Activated naive CD4-positive, alpha-beta T cell treated with anti-CD3 and anti-CD28 coated beads, Interleukin-2, amount 50 U/mL, for 24 hours (primary cell): ENCODE measurements around the gene SRPRB.
A peak's percentile ranks its signal among the peaks of the same experiment; 100 is the strongest.

Source experiments
- H3K27ac Mint-ChIP-seq: one replicate; pipeline ENCODE4 v1.8.0; 2021; ENCODE audit warnings: mild to moderate bottlenecking, mixed read lengths
- H3K27me3 Mint-ChIP-seq: one replicate; pipeline ENCODE4 v1.8.0; 2021; ENCODE audit warnings: mixed read lengths
- H3K36me3 Mint-ChIP-seq: one replicate; pipeline ENCODE4 v1.8.0; 2021; ENCODE audit warnings: mixed read lengths
- H3K4me1 Mint-ChIP-seq: one replicate; pipeline ENCODE4 v1.8.0; 2021; ENCODE audit warnings: mixed read lengths
- H3K4me3 Mint-ChIP-seq: one replicate; pipeline ENCODE4 v1.8.0; 2021; ENCODE audit warnings: mild to moderate bottlenecking, mixed read lengths
- H3K9me3 Mint-ChIP-seq: one replicate; pipeline ENCODE4 v1.8.0; 2021; ENCODE audit warnings: mixed read lengths

Gene SRPRB

GRCh38 chr3:133805702-133806475 lies at the start of gene SRPRB:
SRPRB (plus strand) TSS chr3:133805815; CDS start chr3:133805849, 34 bp downstream.
- no peaks in the 10 kb centered on the region for H3K27me3 Mint-ChIP-seq
- no peaks in the 10 kb centered on the region for H3K9me3 Mint-ChIP-seq
- peaks cover 21% of the 10 kb centered on the region for H3K36me3 Mint-ChIP-seq
- H3K4me1 Mint-ChIP-seq: peaks cover 43% of the 10 kb centered on the region
- peak within 1 kb of the TSS; percentile 97 for H3K4me3 Mint-ChIP-seq
- H3K27ac Mint-ChIP-seq: peak within 1 kb of the TSS; percentile 96

- peaks cover 10% of the 10 kb centered on the region for H3K27me3 Mint-ChIP-seq
- H3K4me1 Mint-ChIP-seq: no peaks in the 10 kb centered on the region
- no peaks in the 10 kb centered on the region for H3K9me3 Mint-ChIP-seq
- H3K36me3 Mint-ChIP-seq: no peaks in the 10 kb centered on the region
- no peak overlapping the region for H3K4me3 Mint-ChIP-seq
- H3K27ac Mint-ChIP-seq: no peak overlapping the region
Measured at GRCh38 chr3:133756716-133757694, 48.6 kb upstream of the SRPRB start.

- H3K27ac Mint-ChIP-seq: no peak overlapping the region
- peaks cover 10% of the 10 kb centered on the region for H3K27me3 Mint-ChIP-seq
- no peaks in the 10 kb centered on the region for H3K4me1 Mint-ChIP-seq
- H3K9me3 Mint-ChIP-seq: no peaks in the 10 kb centered on the region
- no peaks in the 10 kb centered on the region for H3K36me3 Mint-ChIP-seq
- H3K4me3 Mint-ChIP-seq: no peak overlapping the region
Measured at GRCh38 chr3:133757701-133758567, 47.7 kb upstream of the SRPRB start.

GRCh38 chr3:133758568-133758928 lies 47.1 kb upstream of the SRPRB start:
- Mint-ChIP-seq H3K9me3 (no peaks in the 10 kb centered on the region), H3K4me3 (no peak overlapping the region), H3K27ac (no peak overlapping the region), H3K27me3 (peaks cover 10% of the 10 kb centered on the region), H3K36me3 (no peaks in the 10 kb centered on the region), H3K4me1 (no peaks in the 10 kb centered on the region)

- H3K9me3 Mint-ChIP-seq: no peaks in the 10 kb centered on the region
Measured at GRCh38 chr3:133758964-133759739, 46.5 kb upstream of the SRPRB start.

GRCh38 chr3:133759740-133760305 lies 45.8 kb upstream of the SRPRB start:
- no peak overlapping the region for H3K4me3 Mint-ChIP-seq
- H3K27ac Mint-ChIP-seq: no peak overlapping the region
- H3K4me1 Mint-ChIP-seq: no peaks in the 10 kb centered on the region
- H3K27me3 Mint-ChIP-seq: peaks cover 10% of the 10 kb centered on the region
- no peaks in the 10 kb centered on the region for H3K9me3 Mint-ChIP-seq
- H3K36me3 Mint-ChIP-seq: no peaks in the 10 kb centered on the region

More at GRCh38 chr3:133758964-133759739, 46.5 kb upstream of the SRPRB start:
- Mint-ChIP-seq H3K4me3 (no peak overlapping the region), H3K27me3 (peaks cover 10% of the 10 kb centered on the region), H3K27ac (no peak overlapping the region), H3K36me3 (no peaks in the 10 kb centered on the region), H3K4me1 (no peaks in the 10 kb centered on the region)

GRCh38 chr3:133760916-133761315 lies 44.7 kb upstream of the SRPRB start:
- H3K4me3 Mint-ChIP-seq: no peak overlapping the region
- no peak overlapping the region for H3K27ac Mint-ChIP-seq
- peaks cover 10% of the 10 kb centered on the region for H3K27me3 Mint-ChIP-seq
- no peaks in the 10 kb centered on the region for H3K36me3 Mint-ChIP-seq
- no peaks in the 10 kb centered on the region for H3K9me3 Mint-ChIP-seq
- no peaks in the 10 kb centered on the region for H3K4me1 Mint-ChIP-seq

GRCh38 chr3:133761605-133762484 lies 43.8 kb upstream of the SRPRB start:
- Mint-ChIP-seq H3K27ac (no peak overlapping the region), H3K4me1 (no peaks in the 10 kb centered on the region), H3K4me3 (no peak overlapping the region), H3K27me3 (peaks cover 10% of the 10 kb centered on the region), H3K9me3 (no peaks in the 10 kb centered on the region), H3K36me3 (no peaks in the 10 kb centered on the region)

GRCh38 chr3:133762539-133762938 lies 43.1 kb upstream of the SRPRB start:
- H3K4me3 Mint-ChIP-seq: no peak overlapping the region
- no peak overlapping the region for H3K27ac Mint-ChIP-seq
- peaks cover 6% of the 10 kb centered on the region for H3K27me3 Mint-ChIP-seq
- no peaks in the 10 kb centered on the region for H3K36me3 Mint-ChIP-seq
- H3K9me3 Mint-ChIP-seq: no peaks in the 10 kb centered on the region
- H3K4me1 Mint-ChIP-seq: no peaks in the 10 kb centered on the region

- H3K27me3 Mint-ChIP-seq: peaks cover 2% of the 10 kb centered on the region
- no peaks in the 10 kb centered on the region for H3K9me3 Mint-ChIP-seq
- H3K4me1 Mint-ChIP-seq: no peaks in the 10 kb centered on the region
- no peak overlapping the region for H3K4me3 Mint-ChIP-seq
- H3K36me3 Mint-ChIP-seq: no peaks in the 10 kb centered on the region
- no peak overlapping the region for H3K27ac Mint-ChIP-seq
Measured at GRCh38 chr3:133763797-133764683, 41.6 kb upstream of the SRPRB start.

- Mint-ChIP-seq H3K27ac (no peak overlapping the region), H3K4me3 (no peak overlapping the region), H3K4me1 (no peaks in the 10 kb centered on the region), H3K27me3 (no peaks in the 10 kb centered on the region), H3K9me3 (no peaks in the 10 kb centered on the region), H3K36me3 (no peaks in the 10 kb centered on the region)
Measured at GRCh38 chr3:133765256-133765655, 40.4 kb upstream of the SRPRB start.

GRCh38 chr3:133767607-133768006 lies 38.0 kb upstream of the SRPRB start:
- Mint-ChIP-seq H3K4me3 (no peak overlapping the region), H3K36me3 (no peaks in the 10 kb centered on the region), H3K9me3 (no peaks in the 10 kb centered on the region), H3K27ac (no peak overlapping the region), H3K4me1 (no peaks in the 10 kb centered on the region), H3K27me3 (peaks cover 2% of the 10 kb centered on the region)

GRCh38 chr3:133769536-133769935 lies 36.1 kb upstream of the SRPRB start:
- H3K27ac Mint-ChIP-seq: no peak overlapping the region
- H3K4me3 Mint-ChIP-seq: no peak overlapping the region
- no peaks in the 10 kb centered on the region for H3K36me3 Mint-ChIP-seq
- no peaks in the 10 kb centered on the region for H3K9me3 Mint-ChIP-seq
- H3K4me1 Mint-ChIP-seq: no peaks in the 10 kb centered on the region
- H3K27me3 Mint-ChIP-seq: peaks cover 5% of the 10 kb centered on the region
